Loucy (cell line): ENCODE results near the gene RAB4A.

Experiments
- H2AFZ ChIP-seq: fragments of 200-600 bp; sonication (generic); 2 replicates; pipeline ENCODE4 v1.6.0; 2016; ENCODE audit warnings: antibody characterized with exemption, mild to moderate bottlenecking, low read length, moderate library complexity
- H3F3A ChIP-seq: fragments of 200-600 bp; 2 replicates; pipeline ENCODE4 v1.6.0; 2016; ENCODE audit warnings: antibody characterized with exemption, low read depth, mild to moderate bottlenecking
- H3K27me3 ChIP-seq: fragments of 200-600 bp; sonication (generic); 2 replicates; pipeline ENCODE4 v1.6.1; 2014; ENCODE audit warnings: low read length, mild to moderate bottlenecking; ENCODE audit not compliant: insufficient read depth, poor library complexity, severe bottlenecking
- H3K36me3 ChIP-seq: fragments of 200-600 bp; sonication (generic); 2 replicates; pipeline ENCODE4 v1.6.1; 2016; ENCODE audit warnings: low read length; ENCODE audit not compliant: insufficient read depth
- H3K4me1 ChIP-seq: fragments of 200-600 bp; sonication (generic); 2 replicates; pipeline ENCODE4 v1.5.1; 2014; ENCODE audit warnings: low read length, mild to moderate bottlenecking; ENCODE audit not compliant: insufficient read depth, poor library complexity, severe bottlenecking
- H3K4me2 ChIP-seq: fragments of 200-600 bp; sonication (generic); 2 replicates; pipeline ENCODE4 v1.6.0; 2014; ENCODE audit warnings: antibody characterized with exemption, low read length, low read depth, mild to moderate bottlenecking; ENCODE audit not compliant: poor library complexity, severe bottlenecking
- H3K4me3 ChIP-seq: fragments of 200-600 bp; sonication (generic); 2 replicates; pipeline ENCODE4 v1.5.1; 2014; ENCODE audit warnings: low read length, mild to moderate bottlenecking, mixed read lengths; ENCODE audit not compliant: poor library complexity, severe bottlenecking
- H3K79me2 ChIP-seq: fragments of 200-600 bp; sonication (generic); 2 replicates; pipeline ENCODE4 v1.6.1; 2014; ENCODE audit warnings: low read length; ENCODE audit not compliant: insufficient read depth
- H3K9ac ChIP-seq: fragments of 200-600 bp; sonication (generic); 2 replicates; pipeline ENCODE4 v1.6.0; 2014; ENCODE audit warnings: mild to moderate bottlenecking, low read depth, low read length, moderate library complexity; ENCODE audit not compliant: poor library complexity, severe bottlenecking
- H3K9me2 ChIP-seq: fragments of 200-600 bp; sonication (generic); replicated peaks from 2 replicates; pipeline ENCODE4 v1.6.1; 2016; ENCODE audit warnings: low read depth, low read length, mixed read lengths
- H3K9me3 ChIP-seq: fragments of 200-600 bp; sonication (generic); 2 replicates; pipeline ENCODE4 v1.6.1; 2014; ENCODE audit warnings: mild to moderate bottlenecking, antibody characterized with exemption, low read length, low read depth; ENCODE audit not compliant: insufficient read depth
- H4K20me1 ChIP-seq: fragments of 200-600 bp; sonication (generic); 2 replicates; pipeline ENCODE4 v1.6.0; 2014; ENCODE audit warnings: antibody characterized with exemption, low read length, mild to moderate bottlenecking; ENCODE audit not compliant: insufficient read depth, poor library complexity, severe bottlenecking
- EZH2phosphoT487 ChIP-seq: fragments of 200-600 bp; IDR thresholded peaks from 2 replicates; pipeline ENCODE4 v1.6.1; 2018; ENCODE audit warnings: antibody characterized with exemption, mild to moderate bottlenecking, moderate library complexity, borderline replicate concordance
- TF ChIP-seq, protein P1 (sequence below): fragments of 200-600 bp; sonication (generic); conservative IDR thresholded peaks from 2 replicates; pipeline ENCODE4 v1.5.1; 2014; ENCODE audit warnings: mild to moderate bottlenecking, antibody characterized with exemption, low read length

The RAB4A gene

DNA sequence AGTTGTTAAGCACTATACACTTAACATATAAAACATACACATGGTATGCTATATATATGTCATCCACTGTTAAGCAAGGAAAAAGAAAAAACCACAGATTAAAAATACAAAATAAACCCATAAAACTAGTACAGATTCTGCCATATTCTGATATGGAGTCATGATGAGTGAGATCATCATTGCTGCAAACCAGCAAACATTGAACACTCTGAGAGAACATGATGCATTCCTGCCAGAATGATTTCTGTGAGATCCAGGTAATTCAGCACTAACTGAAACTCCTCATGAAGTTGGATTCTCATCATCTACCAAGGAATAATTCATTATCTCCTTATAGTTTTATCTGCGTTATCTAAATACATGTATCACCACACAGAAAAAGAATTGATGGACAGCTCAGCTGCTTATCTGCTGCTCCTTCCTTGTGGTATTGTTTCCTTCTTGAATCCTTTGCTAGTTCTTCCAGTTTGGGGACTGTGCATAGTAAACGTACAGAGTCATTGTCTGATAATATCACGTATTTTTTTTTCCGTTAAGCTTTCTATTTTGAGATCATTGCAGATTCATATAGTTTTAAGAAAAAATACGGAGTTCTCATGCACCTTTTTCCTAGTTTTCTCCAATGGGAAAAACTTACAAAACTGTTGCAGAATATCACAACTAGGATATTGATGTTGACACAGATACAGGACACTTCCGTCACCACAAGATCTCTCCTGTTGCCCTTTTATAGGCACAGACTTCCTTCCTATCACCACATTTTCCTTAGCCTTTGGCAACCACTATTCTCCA is 9.3 kb downstream of the RAB4A start:
- Histone ChIP-seq H4K20me1 (peaks cover 68% of the 10 kb centered on the region), H2AFZ (no peak overlapping the region), H3K4me2 (peak overlapping the region; percentile 48), H3K9ac (no peak overlapping the region), H3F3A (0 out of 2 replicates have a peak, but pooled peaks cover 3% of the 10 kb centered on the region), H3K9me2 (no peaks in the 10 kb centered on the region), H3K27me3 (no peaks in the 10 kb centered on the region), H3K4me3 (no peak overlapping the region), H3K9me3 (no peaks in the 10 kb centered on the region), H3K36me3 (no peaks in the 10 kb centered on the region), H3K79me2 (peaks cover 95% of the 10 kb centered on the region), H3K4me1 (peaks cover 42% of the 10 kb centered on the region)
- TF ChIP-seq, protein P1, sequence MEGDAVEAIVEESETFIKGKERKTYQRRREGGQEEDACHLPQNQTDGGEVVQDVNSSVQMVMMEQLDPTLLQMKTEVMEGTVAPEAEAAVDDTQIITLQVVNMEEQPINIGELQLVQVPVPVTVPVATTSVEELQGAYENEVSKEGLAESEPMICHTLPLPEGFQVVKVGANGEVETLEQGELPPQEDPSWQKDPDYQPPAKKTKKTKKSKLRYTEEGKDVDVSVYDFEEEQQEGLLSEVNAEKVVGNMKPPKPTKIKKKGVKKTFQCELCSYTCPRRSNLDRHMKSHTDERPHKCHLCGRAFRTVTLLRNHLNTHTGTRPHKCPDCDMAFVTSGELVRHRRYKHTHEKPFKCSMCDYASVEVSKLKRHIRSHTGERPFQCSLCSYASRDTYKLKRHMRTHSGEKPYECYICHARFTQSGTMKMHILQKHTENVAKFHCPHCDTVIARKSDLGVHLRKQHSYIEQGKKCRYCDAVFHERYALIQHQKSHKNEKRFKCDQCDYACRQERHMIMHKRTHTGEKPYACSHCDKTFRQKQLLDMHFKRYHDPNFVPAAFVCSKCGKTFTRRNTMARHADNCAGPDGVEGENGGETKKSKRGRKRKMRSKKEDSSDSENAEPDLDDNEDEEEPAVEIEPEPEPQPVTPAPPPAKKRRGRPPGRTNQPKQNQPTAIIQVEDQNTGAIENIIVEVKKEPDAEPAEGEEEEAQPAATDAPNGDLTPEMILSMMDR, result no peak
- no peak for TF ChIP-seq EZH2phosphoT487

DNA sequence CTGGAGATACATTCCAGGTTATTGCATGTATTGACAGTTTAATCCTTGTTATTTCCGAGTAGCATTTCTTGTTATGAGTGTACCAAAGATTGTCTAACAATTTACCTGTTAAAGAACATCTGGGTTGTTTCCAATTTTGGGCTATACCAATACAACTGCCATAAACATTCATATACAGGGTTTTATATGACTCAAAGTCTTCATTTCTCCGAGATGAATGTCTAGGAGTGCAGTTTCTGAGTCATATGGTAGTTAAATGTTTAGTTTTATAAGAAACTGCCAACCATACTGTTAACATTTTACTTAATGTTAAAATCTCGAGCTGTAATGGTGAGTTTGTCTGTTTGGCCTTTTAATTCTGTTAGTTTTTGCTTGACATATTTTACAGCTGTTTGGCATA is 10.0 kb downstream of the RAB4A start:
- Histone ChIP-seq H4K20me1 (peaks cover 69% of the 10 kb centered on the region), H3K79me2 (peaks cover 94% of the 10 kb centered on the region)

GRCh38 chr1:229281339-229281926 is 10.5 kb downstream of the RAB4A start:
- Histone ChIP-seq H3K79me2 (peaks cover 94% of the 10 kb centered on the region), H4K20me1 (peaks cover 69% of the 10 kb centered on the region), H3K4me2 (peak overlapping the region; percentile 48), H3K4me3 (peak overlapping the region; percentile 15), H3K9me2 (no peaks in the 10 kb centered on the region), H3K27me3 (no peaks in the 10 kb centered on the region), H3K4me1 (peaks cover 36% of the 10 kb centered on the region), H2AFZ (no peak overlapping the region), H3K9ac (no peak overlapping the region), H3F3A (0 out of 2 replicates have a peak, but pooled peaks cover 3% of the 10 kb centered on the region), H3K9me3 (no peaks in the 10 kb centered on the region), H3K36me3 (no peaks in the 10 kb centered on the region)
- TF ChIP-seq, protein P1, result no peak
- TF ChIP-seq EZH2phosphoT487, result no peak

More for the DNA sequence above, 10.0 kb downstream of the RAB4A start:
- peaks cover 40% of the 10 kb centered on the region for H3K4me1 ChIP-seq
- 0 out of 2 replicates have a peak, but pooled peaks cover 3% of the 10 kb centered on the region for H3F3A ChIP-seq
- H3K4me3 ChIP-seq, result peak overlapping the region; percentile 15
- TF ChIP-seq, protein P1, result no peak
- TF ChIP-seq EZH2phosphoT487, result no peak
- H3K9me3 ChIP-seq, result no peaks in the 10 kb centered on the region
- no peaks in the 10 kb centered on the region for H3K27me3 ChIP-seq
- peak overlapping the region; percentile 48 for H3K4me2 ChIP-seq
- H3K9me2 ChIP-seq, result no peaks in the 10 kb centered on the region
- H2AFZ ChIP-seq, result no peak overlapping the region
- H3K36me3 ChIP-seq, result no peaks in the 10 kb centered on the region
- no peak overlapping the region for H3K9ac ChIP-seq
